Activated naive CD8-positive, alpha-beta T cell treated with anti-CD3 and anti-CD28 coated beads, Interleukin-2, amount 50 U/mL, for 16 hours (primary cell): ENCODE measurements around the gene ART5.
"Not testable (repeated sequence)": the region's sequence is repeated elsewhere in the genome, so short reads cannot be mapped to it uniquely, and the experiment has no call there.

Source experiments
- DNase-seq: peaks from one replicate; pipeline ENCODE4 v3.0.0-alpha.2; 2020; ENCODE audit warnings: low read depth, low spot score

Gene ART5

DNA sequence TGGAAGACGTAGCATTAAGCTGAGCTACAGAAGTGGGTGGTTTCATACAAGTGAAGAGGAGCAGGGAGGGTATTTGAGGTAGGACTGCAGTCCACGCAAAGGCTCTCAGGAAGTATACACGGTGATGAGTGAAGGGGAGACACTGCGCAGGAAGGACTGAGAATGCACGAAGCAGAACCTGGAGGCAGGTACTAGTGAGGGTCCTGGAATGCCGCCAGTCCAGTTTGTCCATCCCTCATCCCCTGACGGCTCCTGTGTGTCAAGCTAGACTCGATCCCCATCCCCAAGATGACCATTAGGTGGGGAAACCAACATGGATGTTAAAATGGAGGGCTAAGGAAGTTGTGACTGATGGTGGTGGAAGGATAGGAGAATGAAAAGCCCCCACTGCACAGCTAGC, 23.8 kb downstream of the ART5 start:
- DNase-seq, result no peak

DNA sequence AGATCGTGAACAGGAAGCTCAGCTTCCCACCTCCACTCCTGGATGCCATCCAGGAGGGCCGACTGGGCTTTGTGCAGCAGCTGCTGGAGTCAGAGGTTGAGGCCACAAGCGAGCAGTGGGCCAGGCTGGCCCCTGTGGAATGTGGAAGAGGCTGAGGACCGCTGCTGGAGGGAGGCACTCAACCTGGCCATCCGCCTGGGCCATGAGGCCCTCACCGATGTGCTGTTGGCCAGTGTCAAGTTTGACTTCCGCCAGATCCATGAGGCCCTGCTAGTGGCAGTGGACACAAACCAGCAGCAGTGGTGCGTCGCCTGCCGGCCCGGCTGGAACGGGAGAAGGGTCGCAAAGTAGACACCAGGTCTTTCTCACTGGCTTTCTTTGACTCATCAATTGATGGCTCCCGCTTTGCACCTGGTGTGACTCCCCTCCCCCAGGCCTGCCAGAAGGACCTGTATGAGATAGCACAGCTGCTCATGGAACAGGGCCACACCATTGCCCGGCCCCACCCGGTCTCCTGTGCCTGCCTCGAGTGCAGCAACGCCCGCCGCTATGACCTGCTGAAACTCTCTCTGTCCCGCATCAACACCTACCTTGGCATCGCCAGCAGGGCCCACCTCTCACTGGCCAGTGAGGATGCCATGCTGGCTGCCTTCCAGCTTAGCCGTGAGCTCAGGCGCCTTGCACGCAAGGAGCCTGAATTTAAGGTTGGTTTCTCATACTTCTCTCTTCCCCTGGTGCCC, 24.9 kb downstream of the ART5 start:
- DNase-seq, result no peak

DNA sequence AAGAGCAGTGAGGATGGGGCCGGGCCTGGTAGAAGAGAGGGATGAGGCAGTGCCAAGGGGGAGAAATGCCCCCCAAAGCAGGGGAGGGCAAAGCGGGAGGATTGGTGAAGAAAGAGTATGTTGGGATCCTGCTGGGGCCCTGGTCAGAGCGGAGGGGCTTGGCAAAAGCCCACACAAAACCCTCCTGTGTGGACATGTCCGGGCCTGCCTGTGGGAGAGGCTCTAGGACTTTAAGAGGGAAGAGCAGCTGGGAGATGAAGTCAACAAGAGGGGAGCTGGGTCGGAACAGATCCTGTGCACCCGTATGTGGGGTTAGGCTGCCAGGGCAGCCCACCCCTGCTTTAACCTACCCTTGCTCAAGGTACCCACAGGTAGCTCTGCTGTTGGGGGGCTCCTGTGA, 25.8 kb downstream of the ART5 start:
- DNase-seq, result no peak

DNA sequence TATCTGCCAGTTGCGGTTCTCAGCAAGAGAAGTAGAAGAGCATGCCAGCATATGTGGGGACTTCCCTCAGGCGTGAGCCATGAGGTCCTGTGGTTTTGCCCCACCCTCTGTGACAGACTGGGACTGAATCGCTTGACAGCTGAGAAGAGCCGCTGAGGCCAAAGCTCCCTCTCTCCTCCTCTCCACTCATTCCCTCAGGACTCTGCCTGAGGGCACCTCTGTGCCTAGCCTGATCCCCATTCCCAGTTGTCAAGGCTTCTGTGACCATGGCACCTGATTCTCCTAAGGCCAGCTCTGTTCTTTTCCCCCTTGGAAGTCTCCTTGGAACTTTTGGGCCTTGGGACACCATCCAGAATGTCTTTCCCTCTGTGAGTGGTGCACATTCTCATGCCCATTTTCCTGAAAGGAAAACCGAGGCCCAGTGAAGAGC, 27.0 kb downstream of the ART5 start:
- peak; percentile 3 for DNase-seq

DNA sequence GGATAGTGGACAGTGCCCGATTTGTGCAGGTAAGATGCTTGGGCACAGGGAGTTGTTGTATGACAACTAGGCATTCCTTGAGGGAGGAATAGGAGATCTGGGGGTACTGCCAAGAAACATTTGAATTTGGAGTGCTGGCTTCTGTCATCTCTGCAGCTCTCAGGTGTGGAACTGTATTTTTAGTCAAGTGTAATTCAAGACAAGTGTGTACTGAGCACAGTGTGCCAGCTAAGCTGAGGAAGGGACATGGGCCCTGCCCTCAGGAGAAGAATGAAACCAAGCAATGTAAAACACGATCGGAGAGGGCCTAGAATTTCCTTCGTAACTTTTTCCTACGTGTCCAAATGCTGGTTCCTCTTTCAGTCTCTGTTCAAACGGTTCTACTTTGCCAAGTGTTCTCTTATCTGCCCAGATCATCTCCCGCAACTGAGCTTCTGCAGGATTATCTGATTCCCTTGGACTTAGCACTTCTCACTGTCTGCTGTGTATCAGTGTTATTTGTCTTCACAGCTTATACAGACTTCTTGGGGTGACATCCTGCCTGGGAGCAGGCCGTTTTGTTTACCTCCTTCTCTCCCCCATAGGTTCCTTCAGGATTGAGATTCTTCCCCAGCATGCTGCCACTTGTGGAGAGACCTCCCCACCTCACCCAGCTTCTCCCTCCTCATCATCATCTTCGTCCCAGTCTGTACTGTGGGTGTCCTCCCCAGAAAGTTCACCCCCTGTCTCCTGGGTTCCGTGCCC, 27.6 kb downstream of the ART5 start:
- DNase-seq, result no peak

DNA sequence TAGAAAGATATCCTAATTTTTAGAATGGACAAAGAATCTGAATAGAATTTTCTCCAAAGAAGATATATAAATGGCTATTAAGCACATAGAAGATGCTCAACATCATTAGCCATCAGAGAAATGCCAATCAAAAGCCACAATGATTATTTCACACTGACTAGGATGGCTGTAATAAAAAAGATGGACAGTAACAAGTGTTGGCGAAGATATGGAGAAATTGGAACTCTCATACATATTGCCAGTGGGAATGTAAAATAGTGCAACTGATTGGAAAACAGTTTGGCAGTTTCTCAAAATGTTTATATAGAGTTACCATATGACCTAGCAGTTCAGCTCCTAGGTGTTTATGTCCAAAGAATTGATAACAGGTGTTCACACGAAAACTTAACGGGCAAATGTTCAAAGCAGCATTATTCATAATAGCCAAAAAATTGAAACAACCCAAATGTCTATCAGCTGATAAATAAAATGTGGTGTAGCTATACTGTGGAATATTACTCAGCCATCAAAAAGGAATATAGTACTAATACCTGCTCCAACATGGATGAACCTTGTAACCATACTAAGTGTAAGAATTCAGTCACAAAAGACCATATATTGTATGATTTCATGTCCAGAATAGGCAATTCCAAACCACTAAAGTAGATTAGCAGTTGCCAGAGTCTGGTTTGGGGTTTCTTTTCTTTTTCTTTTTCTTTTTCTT, 29.7 kb downstream of the ART5 start:
- no peak for DNase-seq

DNA sequence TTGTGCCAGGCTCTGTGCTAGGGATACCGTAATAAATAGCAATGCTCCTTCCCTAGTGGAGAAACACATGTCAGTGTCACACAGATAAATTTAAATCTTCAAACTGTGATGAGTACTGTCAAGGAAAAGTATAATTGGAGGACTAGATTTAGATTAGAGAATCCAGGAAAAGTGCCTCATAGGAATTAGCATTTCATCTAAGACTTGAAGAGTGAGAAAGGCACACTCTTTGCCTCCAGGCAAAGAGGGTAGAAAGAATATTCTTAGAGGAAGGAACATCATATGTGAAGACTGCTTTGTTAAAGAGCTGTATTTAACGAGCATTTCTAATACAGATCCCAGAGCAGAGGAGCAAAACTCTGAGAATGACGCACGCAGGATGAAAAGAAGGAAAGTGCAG, 30.9 kb downstream of the ART5 start:
- DNase-seq, result no peak

DNA sequence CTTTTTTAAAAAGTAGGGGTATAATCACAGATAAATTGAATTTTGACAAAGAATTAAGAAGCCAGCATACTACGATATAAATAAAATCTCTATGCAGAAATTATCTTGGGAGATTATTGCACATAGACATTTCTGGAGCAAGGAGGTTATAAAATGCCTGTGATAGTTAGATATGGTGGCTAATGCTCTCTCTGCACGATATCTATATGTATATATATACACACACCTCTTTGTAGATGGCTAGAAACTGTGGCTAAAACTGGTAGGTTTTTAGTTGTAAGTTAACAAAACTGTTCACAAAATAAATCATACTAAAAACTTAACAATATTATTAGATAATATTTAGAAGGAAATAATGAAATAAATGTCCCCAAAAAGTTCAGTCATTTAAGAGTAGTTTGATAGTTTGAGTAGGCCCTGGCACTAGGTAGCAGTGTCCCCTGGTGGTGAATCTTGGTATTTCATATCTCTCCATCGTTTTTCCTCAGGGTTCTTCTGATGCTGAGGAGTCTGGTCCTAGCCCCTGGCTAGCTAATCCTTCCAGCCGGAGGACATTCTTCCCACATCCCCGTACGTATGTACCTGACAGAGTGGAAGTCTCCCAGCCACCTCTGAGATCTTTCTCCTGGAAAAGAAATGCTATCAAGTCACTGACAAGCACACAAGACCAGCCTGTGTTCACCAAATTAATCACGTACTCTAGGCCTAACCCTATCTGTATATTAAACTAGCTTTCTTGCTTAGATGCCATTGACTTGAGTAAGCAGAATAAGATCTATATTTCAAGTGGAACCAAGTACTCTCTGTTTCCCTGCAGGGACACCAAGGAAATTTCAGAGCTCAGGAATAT, 32.2 kb downstream of the ART5 start:
- no peak for DNase-seq

DNA sequence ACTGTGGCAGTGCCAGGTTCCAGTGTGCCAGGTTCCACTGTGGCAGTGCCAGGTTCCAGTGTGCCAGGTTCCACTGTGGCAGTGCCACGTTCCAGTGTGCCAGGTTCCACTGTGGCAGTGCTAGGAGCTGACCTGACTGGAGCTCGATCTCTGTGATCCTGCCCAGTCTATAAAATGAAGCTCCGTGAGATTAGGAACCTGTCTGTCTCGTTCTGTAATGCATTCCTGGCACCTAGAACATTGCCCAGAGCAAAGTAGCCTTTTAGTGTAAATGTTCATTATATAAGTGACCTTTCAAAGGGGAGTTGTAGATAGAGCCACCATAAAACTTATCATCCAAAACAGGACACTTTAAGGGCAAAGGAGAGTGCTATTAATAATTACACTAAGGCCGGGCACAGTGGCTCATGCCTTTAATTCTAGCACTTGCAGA, 36.0 kb downstream of the ART5 start:
- DNase-seq, result no peak

DNA sequence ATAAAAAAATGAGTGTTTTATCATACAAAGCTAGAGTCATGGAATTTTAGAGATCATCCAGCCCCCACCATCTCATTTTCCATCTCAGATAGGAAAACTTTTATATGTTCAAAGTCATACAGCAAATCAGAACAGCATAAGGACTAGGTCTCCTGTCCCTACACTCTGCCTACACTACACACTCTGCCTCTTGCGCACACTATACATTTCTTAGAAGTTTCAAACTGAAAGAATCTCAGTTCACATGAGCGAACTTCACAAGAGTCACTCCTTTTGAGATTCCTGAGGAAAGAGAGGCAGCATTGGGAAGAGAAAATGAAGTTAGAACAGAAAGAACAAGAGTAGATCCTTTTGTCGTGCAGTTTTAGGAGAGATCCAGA, 36.5 kb downstream of the ART5 start:
- no peak for DNase-seq

DNA sequence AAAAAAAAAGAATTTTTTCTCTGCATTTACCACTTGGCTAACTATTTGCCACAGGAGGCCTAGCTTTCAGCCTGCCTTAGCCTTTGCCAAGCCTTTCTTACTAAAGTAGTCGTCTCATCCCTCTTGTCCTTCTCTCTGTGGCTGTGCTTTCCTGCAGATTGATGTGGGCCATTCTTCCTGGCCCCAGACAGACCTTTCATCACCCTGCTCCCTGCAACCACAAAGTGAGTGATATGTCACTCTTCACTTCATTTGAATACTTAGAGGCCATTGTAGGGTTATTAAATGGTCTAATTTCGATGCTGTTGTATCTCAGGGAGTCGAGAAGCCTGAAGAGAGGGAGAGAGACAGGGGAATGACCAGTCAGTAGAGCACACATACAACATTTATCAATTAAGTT, 37.6 kb downstream of the ART5 start:
- DNase-seq, result no peak

DNA sequence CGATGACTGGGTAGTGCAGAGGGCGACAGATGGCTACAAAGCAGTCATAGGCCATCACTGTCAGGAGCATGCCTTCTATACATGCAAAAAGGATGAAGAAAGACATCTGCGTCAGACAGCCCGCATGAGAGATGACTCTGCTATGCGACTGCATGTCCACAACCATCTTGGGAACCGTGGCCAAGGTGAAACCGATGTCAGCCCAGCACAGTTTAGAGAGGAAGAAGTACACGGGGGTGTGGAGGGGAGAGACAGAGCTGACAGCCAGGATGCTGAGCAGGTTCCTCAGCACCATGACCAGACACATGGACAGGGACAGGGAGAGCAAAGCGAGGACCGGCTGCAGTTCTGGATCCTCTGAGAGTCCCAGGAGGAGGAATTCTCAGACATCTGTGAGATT, 41.6 kb downstream of the ART5 start:
- DNase-seq, result not testable (repeated sequence)

DNA sequence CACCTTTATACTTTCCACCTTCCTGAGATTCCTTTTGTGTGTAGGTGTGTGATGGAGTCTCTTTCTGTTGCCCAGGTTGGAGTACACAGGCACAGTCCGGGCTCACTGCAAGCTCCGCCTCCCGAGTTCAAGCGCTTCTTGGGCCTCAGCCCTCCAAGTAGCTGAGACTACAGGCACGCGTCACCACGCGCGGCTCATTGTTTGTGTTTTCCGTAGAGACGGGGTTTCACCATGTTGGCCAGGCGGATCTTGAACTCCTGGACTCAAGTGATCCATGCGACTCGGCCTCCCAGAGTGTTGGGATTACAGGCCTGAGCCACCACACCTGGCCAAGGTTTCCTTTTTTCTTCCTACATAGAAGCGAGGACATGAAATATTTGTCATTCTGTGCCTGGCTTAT, 44.0 kb downstream of the ART5 start:
- DNase-seq, result not testable (repeated sequence)

DNA sequence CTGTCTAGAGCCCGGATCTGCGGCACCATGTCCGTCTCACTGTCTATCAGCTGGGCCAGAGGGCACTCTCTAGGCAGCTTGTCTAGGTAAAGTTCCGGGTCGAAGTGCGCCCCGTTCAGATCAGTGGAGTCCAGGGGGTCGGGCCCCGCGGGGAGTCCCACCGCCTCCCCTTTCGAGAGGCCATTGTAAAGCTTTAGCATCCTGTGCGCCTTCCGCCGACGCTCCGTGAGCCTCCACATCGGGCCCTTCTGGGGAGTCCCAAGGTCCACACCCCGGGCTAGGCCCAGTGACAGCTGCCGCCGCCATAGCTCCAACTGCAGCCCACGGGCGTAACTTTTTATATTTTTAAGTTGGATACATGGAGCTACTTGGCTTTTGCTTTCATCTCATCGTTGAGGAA, 50.5 kb downstream of the ART5 start:
- not testable (repeated sequence) for DNase-seq

DNA sequence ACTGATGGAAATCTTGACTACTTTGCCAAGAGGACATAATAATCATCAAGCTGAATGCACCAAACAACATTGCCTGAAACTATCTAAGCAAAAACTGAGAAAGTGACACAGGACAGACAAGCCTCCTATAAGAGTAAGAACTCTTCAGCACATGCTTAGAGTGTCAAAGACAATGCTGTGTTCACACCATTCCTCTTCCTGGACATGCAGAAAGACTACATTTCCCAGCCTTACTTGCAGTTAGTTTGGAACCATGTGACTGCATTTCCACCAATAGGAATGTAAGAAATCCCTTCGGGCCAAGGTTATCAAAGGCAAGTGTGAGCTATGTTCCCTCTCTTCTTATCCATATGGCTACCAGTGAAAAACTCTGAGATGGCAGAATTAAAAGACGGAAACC, 51.6 kb downstream of the ART5 start:
- not testable (repeated sequence) for DNase-seq

DNA sequence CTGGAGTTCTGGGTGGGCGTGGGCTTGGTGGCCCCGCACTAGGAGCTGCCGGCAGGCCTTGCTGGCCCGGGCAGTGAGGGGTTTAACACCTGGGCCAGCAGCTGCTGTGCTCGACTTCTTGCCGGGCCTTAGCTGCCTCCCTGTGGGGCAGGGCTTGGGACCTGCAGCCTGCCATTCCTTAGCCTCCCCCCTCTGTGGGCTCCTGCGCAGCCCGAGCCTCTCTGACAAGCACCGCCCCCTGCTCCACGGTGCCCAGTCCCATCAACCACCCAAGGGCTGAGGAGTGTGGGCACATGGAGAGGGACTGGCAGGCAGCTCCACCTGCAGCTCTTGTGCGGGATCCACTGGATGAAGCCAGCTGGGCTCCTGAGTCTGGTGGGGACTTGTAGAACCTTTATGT, 53.0 kb downstream of the ART5 start:
- not testable (repeated sequence) for DNase-seq
